HEK293 (cell line): ENCODE measurements around the gene FAN1.

Experiments
- ZBTB11 ChIP-seq: fragments of 450-650 bp; formaldehyde crosslinking; conservative IDR thresholded peaks from 2 replicates; pipeline ENCODE4 v1.5.1; 2016; ENCODE audit warnings: low read depth, missing biosample characterization, missing genetic modification characterization
- ZNF138 ChIP-seq: fragments of 450-650 bp; formaldehyde crosslinking; IDR thresholded peaks from 2 replicates; pipeline ENCODE4 v1.5.1; 2016; ENCODE audit warnings: missing biosample characterization, missing genetic modification characterization, borderline replicate concordance
- ZNF140 ChIP-seq: fragments of 450-650 bp; formaldehyde crosslinking; IDR thresholded peaks from 2 replicates; pipeline ENCODE4 v1.5.1; 2016; ENCODE audit warnings: missing biosample characterization, missing genetic modification characterization
- ZNF174 ChIP-seq: fragments of 450-650 bp; formaldehyde crosslinking; IDR thresholded peaks from 2 replicates; pipeline ENCODE4 v1.5.0; 2017; ENCODE audit warnings: missing biosample characterization, mild to moderate bottlenecking, missing genetic modification characterization
- ZNF548 ChIP-seq: fragments of 450-650 bp; formaldehyde crosslinking; IDR thresholded peaks from 2 replicates; pipeline ENCODE4 v1.5.1; 2016; ENCODE audit warnings: missing biosample characterization, missing genetic modification characterization
- TF ChIP-seq, protein P1 (sequence below): fragments of 450-650 bp; formaldehyde crosslinking; IDR thresholded peaks from 2 replicates; pipeline ENCODE4 v1.5.1; 2016; ENCODE audit warnings: missing biosample characterization, missing genetic modification characterization

DNA sequence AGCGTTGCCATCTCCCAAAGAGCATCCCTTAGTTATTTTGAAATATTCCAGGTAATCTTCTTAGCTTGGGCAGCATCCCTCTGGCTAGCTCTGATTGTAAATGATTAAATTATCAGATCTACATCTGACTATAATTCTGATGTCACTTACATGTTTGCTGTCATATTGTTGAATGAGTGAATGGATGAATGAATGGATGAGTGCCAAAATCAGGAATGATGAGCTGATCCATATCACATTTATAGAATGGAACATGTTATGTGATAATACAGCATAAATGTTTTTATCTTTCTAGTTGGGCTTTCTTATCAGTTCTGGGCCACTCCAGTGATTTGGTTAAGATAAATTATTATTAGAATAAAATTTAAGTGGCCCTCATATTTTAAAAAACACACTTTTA is 14.0 kb downstream of the FAN1 start:
- TF ChIP-seq, protein P1, sequence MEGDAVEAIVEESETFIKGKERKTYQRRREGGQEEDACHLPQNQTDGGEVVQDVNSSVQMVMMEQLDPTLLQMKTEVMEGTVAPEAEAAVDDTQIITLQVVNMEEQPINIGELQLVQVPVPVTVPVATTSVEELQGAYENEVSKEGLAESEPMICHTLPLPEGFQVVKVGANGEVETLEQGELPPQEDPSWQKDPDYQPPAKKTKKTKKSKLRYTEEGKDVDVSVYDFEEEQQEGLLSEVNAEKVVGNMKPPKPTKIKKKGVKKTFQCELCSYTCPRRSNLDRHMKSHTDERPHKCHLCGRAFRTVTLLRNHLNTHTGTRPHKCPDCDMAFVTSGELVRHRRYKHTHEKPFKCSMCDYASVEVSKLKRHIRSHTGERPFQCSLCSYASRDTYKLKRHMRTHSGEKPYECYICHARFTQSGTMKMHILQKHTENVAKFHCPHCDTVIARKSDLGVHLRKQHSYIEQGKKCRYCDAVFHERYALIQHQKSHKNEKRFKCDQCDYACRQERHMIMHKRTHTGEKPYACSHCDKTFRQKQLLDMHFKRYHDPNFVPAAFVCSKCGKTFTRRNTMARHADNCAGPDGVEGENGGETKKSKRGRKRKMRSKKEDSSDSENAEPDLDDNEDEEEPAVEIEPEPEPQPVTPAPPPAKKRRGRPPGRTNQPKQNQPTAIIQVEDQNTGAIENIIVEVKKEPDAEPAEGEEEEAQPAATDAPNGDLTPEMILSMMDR (tag by site-specific recombination), result no peak
- no peak for TF ChIP-seq ZNF140
- no peak for TF ChIP-seq ZNF174
- no peak for TF ChIP-seq ZNF138
- no peak for TF ChIP-seq ZBTB11 (tag by site-specific recombination)
- no peak for TF ChIP-seq ZNF548 (tag by site-specific recombination)
